GM12872 (cell line): ENCODE measurements around the gene CUBN.

Source experiments
- CTCF ChIP-seq: IDR thresholded peaks from 3 replicates; pipeline ENCODE4 v1.5.1; 2011; ENCODE audit warnings: low read depth, mild to moderate bottlenecking, low read length, moderate library complexity; ENCODE audit not compliant: insufficient read depth

Gene CUBN

DNA sequence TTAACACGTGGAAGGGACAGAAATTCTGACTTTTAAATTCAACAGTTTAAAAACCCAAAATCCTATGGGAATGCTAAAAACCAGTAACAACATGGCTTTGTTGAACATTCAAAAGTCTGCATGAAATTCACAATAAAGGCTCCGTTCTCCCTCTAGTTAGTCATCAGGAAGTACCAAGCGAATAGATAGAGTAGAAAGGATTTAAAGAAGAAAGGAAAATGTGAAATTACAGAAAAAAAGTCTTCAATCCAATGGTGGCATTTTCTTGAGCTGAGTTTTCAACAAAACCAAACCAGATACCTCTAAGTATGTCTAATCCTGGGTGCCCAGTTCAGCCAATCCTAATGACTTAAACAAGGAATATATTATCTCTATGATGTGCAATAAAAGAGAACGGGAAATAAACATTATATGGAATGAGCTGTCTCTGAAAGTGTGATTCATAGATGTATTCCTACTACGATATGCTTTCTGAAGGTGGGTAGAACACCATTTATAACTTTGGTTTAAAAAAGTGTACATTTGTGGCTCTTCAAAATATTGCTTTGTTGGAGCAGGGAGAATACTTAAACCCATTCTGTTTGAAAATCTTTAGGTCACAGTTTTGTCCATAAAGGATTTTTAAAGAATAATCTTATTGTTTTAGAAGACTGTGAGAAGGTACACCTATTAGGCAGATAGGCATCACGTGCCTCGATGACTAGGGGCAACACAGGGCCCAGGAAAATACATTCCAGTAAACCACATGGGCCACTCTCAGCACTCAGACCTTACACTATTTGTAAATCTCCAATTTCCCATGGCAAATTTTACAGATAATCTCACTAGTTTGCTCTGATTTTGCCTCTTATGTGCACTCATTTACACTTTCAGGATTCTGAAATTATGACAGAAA lies 87.7 kb downstream of the CUBN start:
- no peak for TF ChIP-seq CTCF

DNA sequence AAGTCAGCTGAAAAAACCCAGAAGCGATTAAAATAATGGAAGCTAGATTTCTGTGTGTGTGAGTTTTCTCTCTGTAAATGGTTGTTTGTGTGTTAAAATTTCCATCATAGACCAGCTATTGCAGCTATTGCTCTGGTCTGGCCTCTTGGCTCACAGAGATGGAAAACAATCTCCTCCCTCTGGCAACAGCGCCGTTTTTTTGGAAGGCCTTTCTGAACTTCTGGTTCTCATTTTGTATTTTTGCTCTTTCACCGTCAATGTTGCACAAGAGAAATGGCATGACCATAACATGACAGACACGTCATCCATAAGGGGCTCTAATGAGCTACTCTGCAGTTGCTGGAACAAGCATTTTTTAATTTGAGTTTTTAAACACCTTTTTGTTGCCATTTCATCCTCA lies 91.0 kb downstream of the CUBN start:
- TF ChIP-seq CTCF, result no peak

GRCh38 chr10:17037910-17038309 lies 91.7 kb downstream of the CUBN start:
- TF ChIP-seq CTCF, result no peak

- no peak for TF ChIP-seq CTCF
Observed at GRCh38 chr10:17035446-17035845, 94.2 kb downstream of the CUBN start.

- no peak for TF ChIP-seq CTCF
Observed at GRCh38 chr10:17033529-17034260, 95.9 kb downstream of the CUBN start.

- TF ChIP-seq CTCF, result no peak
Observed at GRCh38 chr10:17031637-17032635, 97.7 kb downstream of the CUBN start.
